Adrenal gland (tissue), 5 donors: ENCODE data around the gene ZNF480.

Source experiments
- POLR2A ChIP-seq, 2 donors: fragments of 450-650 bp; IDR thresholded peaks; one replicate each; pipeline ENCODE4 v1.6.1; 2017; ENCODE audit warnings: antibody characterized with exemption in 2 of 2, mild to moderate bottlenecking in 2 of 2, moderate library complexity in 1 of 2
- TF ChIP-seq, protein P1 (sequence below), 6 experiments: fragments of 450-650 bp in 4 of 6; fragments of 200-600 bp in 2 of 6; sonication (generic) in 1 of 6; IDR thresholded peaks; 1 replicate in 5 of 6; 2 replicates in 1 of 6; pipeline versions ENCODE4 v1.5.1 to v1.8.0; 2016 to 2021; ENCODE audit warnings: antibody characterized with exemption in 6 of 6, mild to moderate bottlenecking in 2 of 6, moderate library complexity in 1 of 6
- donor health status: DM: no; HTN: no; CAD: no.

- no peak for TF ChIP-seq POLR2A (IDR thresholded peaks at IDR 0.05)
- TF ChIP-seq, protein P1, sequence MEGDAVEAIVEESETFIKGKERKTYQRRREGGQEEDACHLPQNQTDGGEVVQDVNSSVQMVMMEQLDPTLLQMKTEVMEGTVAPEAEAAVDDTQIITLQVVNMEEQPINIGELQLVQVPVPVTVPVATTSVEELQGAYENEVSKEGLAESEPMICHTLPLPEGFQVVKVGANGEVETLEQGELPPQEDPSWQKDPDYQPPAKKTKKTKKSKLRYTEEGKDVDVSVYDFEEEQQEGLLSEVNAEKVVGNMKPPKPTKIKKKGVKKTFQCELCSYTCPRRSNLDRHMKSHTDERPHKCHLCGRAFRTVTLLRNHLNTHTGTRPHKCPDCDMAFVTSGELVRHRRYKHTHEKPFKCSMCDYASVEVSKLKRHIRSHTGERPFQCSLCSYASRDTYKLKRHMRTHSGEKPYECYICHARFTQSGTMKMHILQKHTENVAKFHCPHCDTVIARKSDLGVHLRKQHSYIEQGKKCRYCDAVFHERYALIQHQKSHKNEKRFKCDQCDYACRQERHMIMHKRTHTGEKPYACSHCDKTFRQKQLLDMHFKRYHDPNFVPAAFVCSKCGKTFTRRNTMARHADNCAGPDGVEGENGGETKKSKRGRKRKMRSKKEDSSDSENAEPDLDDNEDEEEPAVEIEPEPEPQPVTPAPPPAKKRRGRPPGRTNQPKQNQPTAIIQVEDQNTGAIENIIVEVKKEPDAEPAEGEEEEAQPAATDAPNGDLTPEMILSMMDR (IDR thresholded peaks at IDR 0.05) = no peak
These were observed 19.5 kb upstream of the ZNF480 start for GRCh38 chr19:52277471-52277870.
